Psoas muscle (tissue), 8 donors: ENCODE measurements around the gene DHRS13. TPM values are rescaled to one million over a fixed set of nuclear protein-coding genes. Genes with fewer than 3 reads are reported as not detected.

ENCODE experiments used
- ATAC-seq, 4 donors: fragments of 200-7000 bp; cut with Tn5 transposase; one replicate each; pipeline ENCODE4 v1.9.1; 2020; ENCODE audit warnings: moderate library complexity in 3 of 4, mild to moderate bottlenecking in 2 of 4
- DNase-seq, 2 donors: peaks; one replicate each; pipeline ENCODE4 v3.0.0-alpha.2; 2020
- H3K27ac ChIP-seq: fragments of 200-600 bp; one replicate; pipeline ENCODE4 v1.8.0; 2022
- H3K27me3 ChIP-seq, 3 donors: fragments of 200-600 bp in 1 of 3; one replicate each; pipeline versions ENCODE4 v1.6.1 to v1.8.0; 2013 to 2022; ENCODE audit warnings: low read length in 2 of 3, mild to moderate bottlenecking in 2 of 3, moderate library complexity in 1 of 3; ENCODE audit not compliant: insufficient read depth in 3 of 3
- H3K36me3 ChIP-seq, 2 donors: fragments of 200-600 bp in 1 of 2; one replicate each; pipeline versions ENCODE4 v1.6.1 to v1.8.0; 2013 to 2022; ENCODE audit warnings: low read depth in 1 of 2, mild to moderate bottlenecking in 1 of 2, moderate library complexity in 1 of 2; ENCODE audit not compliant: insufficient read depth in 1 of 2
- H3K4me1 ChIP-seq: fragments of 200-600 bp; one replicate; pipeline ENCODE4 v1.8.0; 2022
- H3K4me3 ChIP-seq: fragments of 200-600 bp; one replicate; pipeline ENCODE4 v1.8.0; 2022; ENCODE audit warnings: mild to moderate bottlenecking
- H3K9me3 ChIP-seq: fragments of 200-600 bp; one replicate; pipeline ENCODE4 v1.8.0; 2022
- WGBS, 3 donors: extraction: QIAGEN DNeasy Blood & Tissue Kit; methylation state at CpG; one replicate each; pipeline versions ENCODE4 v1.1.6 to v1.1.7; 2013; 5-methylcytosine and 5-hydroxymethylcytosine counted together
- intact Hi-C, 2 donors: fragments of 100-400 bp; cut with DNase I; formaldehyde crosslinking; loops; one replicate each; pipeline versions ENCODE4 v1.11.0 to v1.14.2; 2022
- polyA plus RNA-seq, 3 donors: library from polyadenylated mRNA; stranded (reverse); fragments of 200-250 nt; gene quantifications; one replicate each; pipeline ENCODE4 v1.2.3, GENCODE V29; 2013
- total RNA-seq, 4 donors: library from RNA; stranded (reverse); fragmentation: NEBNext Ultra II Directional in 2 of 4; extraction: Animal tissue kit (Norgen Biotek cat#: 25700) in 2 of 4; gene quantifications; one replicate each; pipeline versions ENCODE4 v1.2.1 to v1.2.4, GENCODE V29; 2021 to 2023
- TF ChIP-seq, protein P1 (sequence below): fragments of 200-600 bp; IDR thresholded peaks from one replicate; pipeline ENCODE4 v1.8.0; 2022; ENCODE audit warnings: antibody characterized with exemption
- donor health status: healthy with polysubstance abuse.
- donor health status: DM: no; HTN: no; CAD: no; lungs with moderate emphysema.
- donor health status: Bipolar disorder and iron deficiency.
- donor health status: healthy.
- donor health status: DM: yes; HTN: yes; CAD: no.
- donor health status: DM: no; HTN: no; CAD: no.
- donor health status: DM: no; HTN: no; CAD: no.
- donor health status: DM: yes; HTN: yes; CAD: no.

Gene DHRS13
- total and polyA plus RNA-seq, 7 donors: 0.48 to 2.7 (median 1.2) TPM

DNA sequence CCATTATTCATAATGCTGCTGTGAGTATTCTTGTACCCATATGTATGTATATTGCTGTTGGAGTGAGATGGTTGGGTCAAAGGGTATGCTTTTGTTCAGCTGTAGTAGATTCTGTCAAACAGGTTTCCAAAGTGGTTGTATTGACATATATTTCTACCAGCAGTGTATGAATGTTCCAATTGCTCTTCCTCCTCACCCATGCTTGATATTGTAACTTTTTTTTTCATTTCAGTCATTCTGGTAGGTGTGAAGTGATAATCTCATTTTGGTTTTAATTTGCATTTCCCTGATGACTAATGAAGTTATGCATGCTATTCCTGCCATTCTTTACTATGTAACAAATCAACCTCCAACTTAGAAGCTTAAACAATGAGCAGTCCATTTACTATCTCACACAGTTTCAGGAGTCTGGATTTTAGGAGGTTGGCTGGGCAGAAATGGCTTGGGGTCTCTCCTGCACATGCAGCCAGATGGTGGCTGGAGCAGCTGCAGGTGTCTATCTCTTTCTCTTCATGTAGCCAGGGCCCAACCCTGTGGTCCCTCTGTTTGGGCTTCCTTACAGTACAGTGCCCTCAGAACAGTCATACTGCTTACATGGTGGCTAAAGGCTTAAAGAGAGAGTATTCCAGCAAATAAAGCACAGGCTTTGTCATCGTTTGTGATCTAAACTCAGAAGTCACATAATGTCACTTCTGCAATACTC lies 26.9 kb downstream of the DHRS13 start:
- TF ChIP-seq, protein P1, sequence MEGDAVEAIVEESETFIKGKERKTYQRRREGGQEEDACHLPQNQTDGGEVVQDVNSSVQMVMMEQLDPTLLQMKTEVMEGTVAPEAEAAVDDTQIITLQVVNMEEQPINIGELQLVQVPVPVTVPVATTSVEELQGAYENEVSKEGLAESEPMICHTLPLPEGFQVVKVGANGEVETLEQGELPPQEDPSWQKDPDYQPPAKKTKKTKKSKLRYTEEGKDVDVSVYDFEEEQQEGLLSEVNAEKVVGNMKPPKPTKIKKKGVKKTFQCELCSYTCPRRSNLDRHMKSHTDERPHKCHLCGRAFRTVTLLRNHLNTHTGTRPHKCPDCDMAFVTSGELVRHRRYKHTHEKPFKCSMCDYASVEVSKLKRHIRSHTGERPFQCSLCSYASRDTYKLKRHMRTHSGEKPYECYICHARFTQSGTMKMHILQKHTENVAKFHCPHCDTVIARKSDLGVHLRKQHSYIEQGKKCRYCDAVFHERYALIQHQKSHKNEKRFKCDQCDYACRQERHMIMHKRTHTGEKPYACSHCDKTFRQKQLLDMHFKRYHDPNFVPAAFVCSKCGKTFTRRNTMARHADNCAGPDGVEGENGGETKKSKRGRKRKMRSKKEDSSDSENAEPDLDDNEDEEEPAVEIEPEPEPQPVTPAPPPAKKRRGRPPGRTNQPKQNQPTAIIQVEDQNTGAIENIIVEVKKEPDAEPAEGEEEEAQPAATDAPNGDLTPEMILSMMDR: no peak
- Histone ChIP-seq H3K27ac (no peak overlapping the region), H3K36me3 (peaks cover 0 to 25% of the 10 kb centered on the region in 2 donors), H3K27me3 (no peaks in the 10 kb centered on the region), H3K9me3 (no peaks in the 10 kb centered on the region), H3K4me3 (no peak overlapping the region), H3K4me1 (no peaks in the 10 kb centered on the region)
- no peak for ATAC-seq
- 25 to 39% (median 38%) methylated on average over 1 of the region's 1 CpG for WGBS, 3 donors
- peak in 1 of 2 donors; percentile 13 for DNase-seq
- intact Hi-C loops: no loop called here

DNA sequence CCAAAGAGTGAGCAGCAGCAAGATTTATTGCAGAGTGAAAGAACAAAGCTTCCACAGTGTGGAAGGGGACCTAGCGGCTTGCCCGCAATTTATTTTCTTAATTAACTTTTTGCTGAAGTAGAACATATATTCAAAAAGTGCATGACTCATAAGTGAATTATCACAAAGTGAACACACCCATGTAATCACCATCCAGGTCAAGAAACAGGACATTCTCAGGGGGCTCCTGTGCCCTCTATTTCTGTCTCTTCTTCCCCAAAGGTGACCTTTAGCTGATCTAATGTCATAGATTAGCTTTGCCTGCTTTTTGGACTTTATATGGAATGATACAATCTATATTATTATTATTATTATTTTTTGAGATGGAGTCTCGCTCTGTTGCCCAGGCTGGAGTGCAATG lies 28.1 kb downstream of the DHRS13 start:
- DNase-seq: no peak
- Histone ChIP-seq H3K4me3 (no peak overlapping the region), H3K36me3 (peaks cover 0 to 13% of the 10 kb centered on the region in 2 donors), H3K27ac (no peak overlapping the region), H3K27me3 (no peaks in the 10 kb centered on the region), H3K4me1 (no peaks in the 10 kb centered on the region), H3K9me3 (no peaks in the 10 kb centered on the region)
- TF ChIP-seq, protein P1: no peak
- no peak for ATAC-seq
- intact Hi-C loops: no loop called here
- WGBS, 3 donors: 57 to 66% (median 59%) methylated on average over 3 of the region's 3 CpGs

DNA sequence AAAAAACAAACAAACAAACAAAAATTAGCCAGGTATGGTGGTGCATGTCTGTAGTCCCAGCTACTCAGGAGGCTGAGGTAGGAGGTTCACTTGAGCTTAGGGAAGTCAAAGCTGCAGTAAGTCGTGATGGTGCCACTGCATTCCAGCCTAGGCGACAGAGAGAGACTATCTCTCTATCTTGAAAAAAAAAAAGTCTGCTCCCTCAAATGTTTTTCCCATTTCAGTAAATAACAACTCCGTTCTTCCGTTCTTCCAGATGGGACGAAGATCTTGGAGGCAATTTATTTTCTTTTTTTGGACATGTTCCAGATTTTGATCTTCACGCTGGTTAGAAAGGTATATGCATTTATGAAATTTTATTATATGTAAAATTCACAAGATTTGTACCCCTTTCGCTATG lies 29.0 kb downstream of the DHRS13 start:
- Histone ChIP-seq H3K4me1 (no peaks in the 10 kb centered on the region), H3K4me3 (no peak overlapping the region), H3K9me3 (no peaks in the 10 kb centered on the region), H3K27me3 (no peaks in the 10 kb centered on the region), H3K27ac (no peak overlapping the region), H3K36me3 (peaks cover 0 to 4% of the 10 kb centered on the region in 2 donors)
- 86 to 88% (median 86%) methylated on average over 7 of the region's 7 CpGs for WGBS, 3 donors
- intact Hi-C loops: no loop called here
- TF ChIP-seq, protein P1: no peak
- no peak for DNase-seq
- no peak for ATAC-seq

DNA sequence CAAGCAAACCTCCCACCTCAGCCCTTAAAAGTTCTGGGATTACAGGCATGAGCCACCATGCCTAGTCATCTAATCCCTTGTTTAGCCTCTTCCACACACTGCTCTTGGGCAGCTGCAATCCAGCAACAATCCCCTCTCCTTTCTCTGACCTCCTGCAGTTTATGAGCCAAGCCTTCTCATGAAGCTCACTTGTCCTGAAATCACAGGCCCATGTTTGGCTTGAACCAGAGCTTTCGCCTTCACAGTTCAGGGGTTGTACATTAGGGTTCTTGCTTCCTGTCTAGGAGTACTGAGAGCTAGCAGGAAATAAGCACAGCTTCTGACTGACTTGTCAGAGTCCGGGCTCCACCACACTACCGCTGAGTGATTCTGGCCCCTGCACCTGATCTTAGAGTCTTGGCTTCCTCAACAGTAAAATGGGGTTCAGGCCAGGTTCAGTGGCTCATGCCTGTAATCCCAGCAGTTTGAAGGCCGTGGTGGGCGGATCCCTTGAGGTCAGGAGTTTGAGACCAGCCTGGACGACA lies 31.8 kb downstream of the DHRS13 start:
- Histone ChIP-seq H3K9me3 (no peaks in the 10 kb centered on the region), H3K4me3 (no peak overlapping the region), H3K27me3 (no peaks in the 10 kb centered on the region), H3K36me3 (no peaks in the 10 kb centered on the region), H3K27ac (no peak overlapping the region), H3K4me1 (no peaks in the 10 kb centered on the region)
- 82 to 91% (median 83%) methylated on average over 6 of the region's 6 CpGs for WGBS, 3 donors
- DNase-seq (no peak), ATAC-seq (no peak)
- TF ChIP-seq, protein P1: no peak
- intact Hi-C loops: no loop called here
